ENCODE measurements around the gene UMODL1. TPM values are rescaled to one million over a fixed set of nuclear protein-coding genes. Genes with fewer than 3 reads are reported as not detected.
A peak's percentile ranks its signal among the peaks of the same experiment; 100 is the strongest.

Gene UMODL1
- total and polyA plus RNA-seq, 8 donors = 0.10 to 0.69 (median 0.48) TPM; not detected in 1

DNA sequence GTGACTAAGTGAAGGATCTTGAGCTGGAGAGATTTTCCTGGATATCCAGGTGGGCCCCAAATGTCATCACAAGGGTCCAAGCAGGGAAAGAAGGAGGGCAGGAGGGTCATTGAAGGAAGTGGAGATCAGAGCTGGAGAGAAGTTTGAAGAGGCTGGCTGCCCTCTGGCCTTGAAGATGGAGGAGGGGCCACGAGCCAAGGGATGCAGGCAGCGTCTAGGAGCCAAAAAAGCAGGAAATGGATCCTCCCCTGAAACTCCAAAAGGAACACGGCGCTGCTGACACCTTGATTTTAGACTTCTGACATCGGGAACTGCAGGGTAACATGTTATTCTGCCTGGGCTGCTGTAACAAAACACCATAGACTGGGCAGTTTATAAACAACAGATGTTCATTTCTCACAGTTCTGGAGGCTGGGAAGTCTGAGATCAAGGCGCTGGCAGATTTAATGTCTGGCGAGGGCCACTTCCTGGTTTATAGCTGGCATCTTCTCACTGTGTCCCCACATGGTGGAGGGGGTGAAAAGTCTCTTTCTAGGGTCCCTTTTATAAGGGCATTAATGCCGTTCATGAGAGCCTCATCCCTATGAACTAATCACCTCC is 32.2 kb upstream of the UMODL1 start:
- Histone ChIP-seq H3K9me3 (no peaks in the 10 kb centered on the region), H3K36me3 (no peaks in the 10 kb centered on the region), H3K27ac (peak overlapping the region in 1 of 2 donors; percentile 48), H3K4me3 (no peak overlapping the region), H3K27me3 (no peaks in the 10 kb centered on the region), H3K4me1 (peaks cover 8 to 14% of the 10 kb centered on the region in 2 donors)
- TF ChIP-seq CTCF (IDR thresholded peaks at IDR 0.05) = no peak
- ATAC-seq (no peak), DNase-seq (peak in 1 of 4 donors; percentile 8)
- intact Hi-C loops (cut with DNase I) = no loop called here

DNA sequence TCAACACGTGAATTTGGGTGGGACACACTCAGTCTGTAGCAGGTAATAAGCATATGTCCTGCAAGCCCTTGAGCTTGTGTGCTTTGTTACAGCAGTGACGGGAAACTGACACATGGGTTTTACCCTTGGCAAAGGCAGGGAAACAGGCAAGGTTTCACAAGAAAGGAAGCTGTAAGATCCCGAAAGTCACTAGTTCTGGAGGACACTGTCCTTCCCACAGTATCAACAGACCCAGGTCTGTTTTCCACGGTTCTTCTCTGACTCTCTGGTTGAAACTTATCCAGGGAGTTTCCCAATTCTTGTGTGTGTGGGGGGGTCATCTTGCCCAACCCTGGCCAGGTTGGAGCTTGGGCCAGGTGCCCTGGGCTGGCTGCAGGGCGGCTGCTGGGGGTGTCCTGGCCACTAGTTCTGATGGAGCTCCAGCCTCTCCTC is 31.6 kb upstream of the UMODL1 start:
- Histone ChIP-seq H3K27ac (peak overlapping the region; percentile 42 to 48), H3K27me3 (no peaks in the 10 kb centered on the region), H3K9me3 (no peaks in the 10 kb centered on the region), H3K4me1 (peaks cover 8 to 14% of the 10 kb centered on the region in 2 donors), H3K36me3 (no peaks in the 10 kb centered on the region), H3K4me3 (no peak overlapping the region)
- ATAC-seq (peak; percentile 74), DNase-seq (no peak)
- intact Hi-C loops (cut with DNase I) = no loop called here
- TF ChIP-seq CTCF (IDR thresholded peaks at IDR 0.05) = no peak

DNA sequence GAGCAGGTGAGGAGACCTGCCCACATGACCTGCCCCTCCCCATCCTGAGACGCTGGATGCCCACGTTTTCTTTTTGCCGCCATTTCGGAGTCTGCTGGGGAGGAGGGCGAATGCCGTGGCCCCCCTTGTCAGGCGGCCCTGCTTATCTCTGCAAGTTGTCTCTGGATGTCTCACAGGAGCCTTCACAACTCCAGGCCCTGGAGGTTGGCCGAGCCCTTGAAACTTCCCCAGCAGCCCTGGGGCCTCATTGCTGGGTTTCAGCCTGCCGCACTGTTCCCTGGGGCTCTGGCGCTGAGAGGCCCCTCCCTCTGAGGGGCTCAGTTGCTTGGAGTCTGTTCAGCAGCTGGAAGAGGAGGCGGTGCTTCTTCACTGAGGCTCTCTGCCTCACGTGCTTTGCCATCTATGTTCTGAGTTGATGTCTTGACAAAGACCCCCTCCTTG is 31.2 kb upstream of the UMODL1 start:
- intact Hi-C loops (cut with DNase I) = no loop called here
- peak; percentile 42 for ATAC-seq
- TF ChIP-seq CTCF (IDR thresholded peaks at IDR 0.05) = no peak

DNA sequence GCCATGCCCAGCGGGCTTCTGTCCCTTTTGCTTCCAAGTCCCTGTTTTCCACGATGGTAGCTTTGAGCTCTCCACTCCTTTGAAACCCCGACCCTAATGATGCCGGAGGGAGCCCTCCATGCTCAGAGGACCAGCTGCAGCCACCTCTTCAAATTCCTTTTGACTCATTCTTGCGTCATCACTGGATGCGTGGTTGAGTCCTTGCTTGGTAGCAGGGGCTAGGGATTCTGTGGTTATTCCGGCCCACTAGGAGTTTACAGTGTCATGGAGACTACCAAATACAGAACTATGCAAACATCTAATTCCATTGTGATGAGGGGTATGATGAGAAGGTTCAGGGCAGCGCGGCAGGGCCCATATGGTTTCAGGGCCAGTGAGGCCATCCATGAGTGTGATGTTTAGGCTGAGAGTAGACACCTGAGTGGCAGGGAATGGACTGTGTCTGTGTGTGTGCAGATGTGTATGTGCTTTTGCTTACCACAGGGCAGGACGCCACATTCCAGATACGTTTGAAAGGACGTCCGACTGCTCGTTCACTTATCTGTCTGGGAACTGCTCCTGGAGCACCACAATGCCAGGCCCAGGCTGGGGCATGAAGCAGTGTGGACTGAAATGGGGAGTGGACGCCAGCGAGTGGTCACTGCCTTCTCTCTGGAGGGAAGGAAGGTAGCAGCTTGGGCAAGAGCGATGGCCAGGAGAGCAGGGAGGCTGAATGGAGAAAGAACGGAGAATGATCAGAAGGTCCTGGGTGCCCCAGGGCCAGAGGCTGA is 30.5 kb upstream of the UMODL1 start:
- H3K9me3 ChIP-seq = no peaks in the 10 kb centered on the region
- peaks cover 8 to 14% of the 10 kb centered on the region in 2 donors for H3K4me1 ChIP-seq
- no peaks in the 10 kb centered on the region for H3K36me3 ChIP-seq
- no peak for TF ChIP-seq CTCF (IDR thresholded peaks at IDR 0.05)
- no peak overlapping the region for H3K4me3 ChIP-seq
- peak in 1 of 4 donors; percentile 30 for DNase-seq
- intact Hi-C loops (cut with DNase I) = no loop called here
- no peaks in the 10 kb centered on the region for H3K27me3 ChIP-seq
- ATAC-seq = peak; percentile 66
- peak overlapping the region in 1 of 2 donors; percentile 48 for H3K27ac ChIP-seq

More for the DNA sequence above, 31.2 kb upstream of the UMODL1 start:
- Histone ChIP-seq H3K27me3 (no peaks in the 10 kb centered on the region), H3K36me3 (no peaks in the 10 kb centered on the region), H3K27ac (peak overlapping the region; percentile 42 to 48), H3K4me1 (peaks cover 8 to 14% of the 10 kb centered on the region in 2 donors), H3K9me3 (no peaks in the 10 kb centered on the region), H3K4me3 (no peak overlapping the region)
- DNase-seq = peak in 2 of 4 donors; percentile 58 to 67

- Histone ChIP-seq H3K4me1 (peaks cover 8 to 14% of the 10 kb centered on the region in 2 donors), H3K4me3 (no peak overlapping the region), H3K27ac (no peak overlapping the region), H3K9me3 (no peaks in the 10 kb centered on the region), H3K27me3 (no peaks in the 10 kb centered on the region), H3K36me3 (no peaks in the 10 kb centered on the region)
- ATAC-seq = no peak
- intact Hi-C loops (cut with DNase I) = no loop called here
- DNase-seq = peak in 1 of 4 donors; percentile 19
- no peak for TF ChIP-seq CTCF (IDR thresholded peaks at IDR 0.05)
These were observed 29.9 kb upstream of the UMODL1 start for GRCh38 chr21:42041246-42041645.
